RWPE1 (cell line): ENCODE results near the gene SLC7A6OS.
"Not testable (repeated sequence)": the region's sequence is repeated elsewhere in the genome, so short reads cannot be mapped to it uniquely, and the experiment has no call there.

Experiments
- CTCF ChIA-PET: fragments of 350-600 bp; sonication (Branson Sonifier 250); formaldehyde crosslinking; extraction: SDS; loops from one replicate; lab custom pipeline; 2021; lab: Yijun Ruan, JAX
- POLR2A ChIA-PET: fragments of 400-600 bp; formaldehyde crosslinking; extraction: SDS; loops from one replicate; lab custom pipeline; 2020; ENCODE audit warnings: antibody characterized with exemption; ENCODE audit not compliant: low non-redundant PET; lab: Yijun Ruan, JAX
- DNase-seq: peaks from one replicate; pipeline ENCODE4 v3.0.0; 2012; ENCODE audit warnings: low spot score
- H3K27ac ChIP-seq: fragments of 450-650 bp; 2 replicates; pipeline ENCODE4 v1.5.1; 2017
- CTCF ChIP-seq: fragments of 450-650 bp; conservative IDR thresholded peaks from 2 replicates; pipeline ENCODE4 v1.5.1; 2017; ENCODE audit warnings: low read depth, mild to moderate bottlenecking

SLC7A6OS gene

GRCh38 chr16:68296291-68296690 is 14.5 kb downstream of the SLC7A6OS start:
- TF ChIP-seq CTCF, result no peak
- POLR2A ChIA-PET, result interaction anchor here (0.7 kb wide), 1 partner anchor 14 kb away, joined by 6 read pairs; the partner anchor contains the start of genes PRMT7 and SLC7A6OS
- peak overlapping the region; percentile 47 for H3K27ac ChIP-seq
- DNase-seq, result no peak
- CTCF ChIA-PET, result no interaction called here

GRCh38 chr16:68292425-68292824 is 18.3 kb downstream of the SLC7A6OS start:
- no peak overlapping the region for H3K27ac ChIP-seq
- CTCF ChIA-PET, result interaction anchor here (1.8 kb wide), 1 partner anchor 29 kb away, joined by 7 read pairs; the partner anchor contains the start of gene SLC7A6
- no peak for DNase-seq
- POLR2A ChIA-PET, result no interaction called here
- no peak for TF ChIP-seq CTCF

- no peak for TF ChIP-seq CTCF
- DNase-seq, result no peak
- ChIA-PET CTCF (interaction anchor here (1.1 to 1.8 kb wide), 2 partner anchors 27 to 30 kb away, joined by 3 to 7 read pairs; partner anchors contain the start of gene SLC7A6), POLR2A (no interaction called here)
- no peak overlapping the region for H3K27ac ChIP-seq
These were observed 19.5 kb downstream of the SLC7A6OS start for GRCh38 chr16:68291227-68291626.

GRCh38 chr16:68290450-68290849 is 20.3 kb downstream of the SLC7A6OS start:
- no peak for TF ChIP-seq CTCF
- peak overlapping the region; percentile 26 for H3K27ac ChIP-seq
- POLR2A ChIA-PET, result no interaction called here
- CTCF ChIA-PET, result interaction anchor here (0.7 to 1.1 kb wide), 2 partner anchors 29 to 38 kb away, joined by 3 read pairs; no protein-coding TSS in a partner anchor
- DNase-seq, result no peak

GRCh38 chr16:68289621-68290329 is 21.0 kb downstream of the SLC7A6OS start:
- ChIA-PET CTCF (interaction anchor here (0.7 kb wide), 1 partner anchor 39 kb away, joined by 3 read pairs; no protein-coding TSS in a partner anchor), POLR2A (no interaction called here)
- H3K27ac ChIP-seq, result no peak overlapping the region
- no peak for TF ChIP-seq CTCF
- no peak for DNase-seq

GRCh38 chr16:68289202-68289601 is 21.5 kb downstream of the SLC7A6OS start:
- POLR2A ChIA-PET, result no interaction called here
- no peak overlapping the region for H3K27ac ChIP-seq
- no peak for TF ChIP-seq CTCF
- DNase-seq, result no peak
- CTCF ChIA-PET, result interaction anchor here (2.8 kb wide), 1 partner anchor 25 kb away, joined by 12 read pairs; the partner anchor contains the start of gene SLC7A6

GRCh38 chr16:68288796-68289195 is 21.9 kb downstream of the SLC7A6OS start:
- ChIA-PET POLR2A (interaction anchor here (0.6 kb wide), 1 partner anchor 22 kb away, joined by 13 read pairs; no protein-coding TSS in a partner anchor), CTCF (interaction anchor here (2.8 kb wide), 1 partner anchor 25 kb away, joined by 12 read pairs; the partner anchor contains the start of gene SLC7A6)
- peak overlapping the region; percentile 65; the same call in 1 of the 2 replicates for H3K27ac ChIP-seq
- DNase-seq, result not testable (repeated sequence)
